Skeletal muscle satellite cell (primary cell): Measurements from ENCODE around the gene TMC7.

Experiments used
- H3K27me3 ChIP-seq: 2 replicates; pipeline ENCODE4 v1.7.0; 2013; ENCODE audit warnings: low read length; ENCODE audit not compliant: control insufficient read depth, insufficient read depth
- H3K36me3 ChIP-seq: 2 replicates; pipeline ENCODE4 v1.7.0; 2013; ENCODE audit warnings: mild to moderate bottlenecking, control low read depth, low read length; ENCODE audit not compliant: insufficient read depth
- H3K4me1 ChIP-seq: 2 replicates; pipeline ENCODE4 v1.7.0; 2013; ENCODE audit warnings: low read length; ENCODE audit not compliant: control insufficient read depth, insufficient read depth
- H3K4me2 ChIP-seq: 2 replicates; pipeline ENCODE4 v1.7.0; 2013; ENCODE audit warnings: mild to moderate bottlenecking, low read length
- H3K4me3 ChIP-seq: 2 replicates; pipeline ENCODE4 v1.7.0; 2013; ENCODE audit warnings: low read length
- H3K9ac ChIP-seq: 2 replicates; pipeline ENCODE4 v1.7.0; 2013; ENCODE audit warnings: mild to moderate bottlenecking, low read depth, low read length, moderate library complexity
- H3K9me3 ChIP-seq: replicated peaks from 2 replicates; pipeline ENCODE4 v1.7.0; 2013; ENCODE audit warnings: mild to moderate bottlenecking, control low read depth, low read length

The TMC7 gene

GRCh38 chr16:19006446-19007315 lies 22.9 kb downstream of the TMC7 start:
- Histone ChIP-seq H3K9ac (peak overlapping the region; percentile 38), H3K27me3 (no peaks in the 10 kb centered on the region), H3K4me1 (peaks cover 33% of the 10 kb centered on the region), H3K36me3 (peaks cover 9% of the 10 kb centered on the region), H3K4me3 (no peak overlapping the region), H3K9me3 (no peaks in the 10 kb centered on the region), H3K4me2 (no peak overlapping the region)

- no peaks in the 10 kb centered on the region for H3K27me3 ChIP-seq
- peaks cover 9% of the 10 kb centered on the region for H3K36me3 ChIP-seq
- no peak overlapping the region for H3K4me3 ChIP-seq
- H3K4me1 ChIP-seq, result peaks cover 23% of the 10 kb centered on the region
- no peaks in the 10 kb centered on the region for H3K9me3 ChIP-seq
- H3K4me2 ChIP-seq, result no peak overlapping the region
- no peak overlapping the region for H3K9ac ChIP-seq
Observed at GRCh38 chr16:19008245-19009169, 24.8 kb downstream of the TMC7 start.

- H3K36me3 ChIP-seq, result peaks cover 9% of the 10 kb centered on the region
- no peak overlapping the region for H3K4me2 ChIP-seq
- no peaks in the 10 kb centered on the region for H3K9me3 ChIP-seq
Observed at GRCh38 chr16:19011169-19011731, 27.5 kb downstream of the TMC7 start.

DNA sequence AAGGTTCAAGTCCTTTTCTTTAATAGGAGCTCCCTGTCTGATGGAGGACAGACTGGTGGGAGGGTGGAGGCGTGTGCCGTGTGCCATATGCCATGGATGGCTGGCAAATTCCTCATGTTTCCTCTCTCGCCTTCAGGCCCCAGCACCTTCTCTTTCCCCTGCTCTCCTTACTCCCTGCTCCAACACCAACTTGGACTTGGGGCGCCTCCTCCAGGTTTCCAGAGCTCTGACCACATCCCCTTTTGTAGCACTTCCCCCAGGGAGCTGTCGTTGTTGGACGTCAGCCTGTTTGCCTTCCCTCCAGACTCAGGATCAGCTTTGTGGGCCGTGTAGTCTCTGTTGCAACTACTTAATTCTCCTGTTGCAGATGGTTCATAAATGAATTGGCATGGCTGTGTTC lies 30.7 kb downstream of the TMC7 start:
- Histone ChIP-seq H3K4me3 (no peak overlapping the region), H3K9me3 (no peaks in the 10 kb centered on the region), H3K4me2 (no peak overlapping the region), H3K9ac (no peak overlapping the region), H3K4me1 (no peaks in the 10 kb centered on the region), H3K27me3 (no peaks in the 10 kb centered on the region), H3K36me3 (peaks cover 9% of the 10 kb centered on the region)

More at GRCh38 chr16:19011169-19011731, 27.5 kb downstream of the TMC7 start:
- Histone ChIP-seq H3K4me1 (peaks cover 12% of the 10 kb centered on the region), H3K27me3 (no peaks in the 10 kb centered on the region), H3K4me3 (no peak overlapping the region), H3K9ac (no peak overlapping the region)

DNA sequence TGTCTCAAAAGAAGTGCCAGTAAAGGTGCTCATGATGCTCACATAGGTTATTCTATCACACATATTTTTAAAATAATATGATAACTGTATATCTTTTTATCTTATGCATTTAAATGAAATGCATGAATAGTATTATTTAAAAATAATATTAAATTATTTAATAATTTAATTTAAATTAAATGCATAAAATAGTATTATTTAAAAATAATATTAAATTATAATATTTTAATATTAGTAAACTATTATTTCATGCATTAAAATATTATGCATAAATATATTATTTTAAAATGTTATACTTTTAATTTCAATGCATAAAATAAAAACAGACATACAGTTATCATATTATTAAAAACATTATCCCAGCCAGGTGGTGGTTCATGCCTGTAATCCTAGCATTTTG lies 33.4 kb downstream of the TMC7 start:
- Histone ChIP-seq H3K4me1 (no peaks in the 10 kb centered on the region), H3K4me2 (no peak overlapping the region), H3K4me3 (no peak overlapping the region), H3K9me3 (no peaks in the 10 kb centered on the region), H3K27me3 (no peaks in the 10 kb centered on the region), H3K9ac (no peak overlapping the region), H3K36me3 (peaks cover 6% of the 10 kb centered on the region)

DNA sequence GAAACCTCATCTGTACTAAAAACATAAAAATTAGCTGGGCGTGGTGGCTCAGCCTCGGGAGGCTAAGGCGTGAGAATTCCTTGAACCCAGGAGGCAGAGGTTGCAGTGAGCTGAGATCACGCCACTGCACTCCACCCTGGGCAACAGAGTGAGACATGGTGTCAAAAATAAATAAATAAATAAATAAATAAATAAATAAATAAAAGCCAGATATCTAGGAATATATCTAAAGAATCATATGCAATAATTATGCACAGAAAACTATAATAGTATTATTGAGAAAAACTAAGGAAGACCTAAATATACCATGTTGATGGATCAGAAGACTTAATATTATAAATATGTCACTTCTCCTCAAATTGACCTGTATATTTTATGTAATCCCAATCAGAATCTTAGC lies 37.0 kb downstream of the TMC7 start:
- Histone ChIP-seq H3K9ac (no peak overlapping the region), H3K4me1 (no peaks in the 10 kb centered on the region), H3K4me2 (no peak overlapping the region), H3K36me3 (peaks cover 9% of the 10 kb centered on the region), H3K9me3 (no peaks in the 10 kb centered on the region), H3K27me3 (no peaks in the 10 kb centered on the region), H3K4me3 (no peak overlapping the region)

DNA sequence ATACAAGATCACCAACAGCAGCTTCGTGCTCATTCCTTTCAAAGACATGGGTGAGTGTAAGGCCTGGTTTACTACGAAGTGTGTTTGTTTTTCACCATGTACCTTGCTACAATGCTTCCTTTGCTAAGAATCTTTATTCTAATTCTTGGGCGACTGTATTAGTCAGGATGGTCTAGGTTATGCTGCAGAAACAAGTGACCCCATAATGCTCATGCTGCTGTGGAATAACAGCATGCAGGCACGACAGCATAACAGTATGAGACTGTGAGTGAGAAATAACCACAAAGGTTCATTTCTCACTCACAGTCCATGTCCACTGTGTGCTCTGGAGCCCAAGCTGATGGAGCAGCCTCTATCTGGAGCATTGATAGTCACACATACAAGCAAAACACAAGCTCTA lies 38.0 kb downstream of the TMC7 start:
- H3K4me2 ChIP-seq, result no peak overlapping the region
- no peaks in the 10 kb centered on the region for H3K4me1 ChIP-seq
- H3K4me3 ChIP-seq, result no peak overlapping the region
- H3K27me3 ChIP-seq, result no peaks in the 10 kb centered on the region
- no peaks in the 10 kb centered on the region for H3K9me3 ChIP-seq
- no peak overlapping the region for H3K9ac ChIP-seq
- peaks cover 9% of the 10 kb centered on the region for H3K36me3 ChIP-seq

- Histone ChIP-seq H3K4me1 (no peaks in the 10 kb centered on the region), H3K4me3 (no peak overlapping the region), H3K4me2 (no peak overlapping the region), H3K27me3 (no peaks in the 10 kb centered on the region), H3K9me3 (no peaks in the 10 kb centered on the region), H3K36me3 (peaks cover 8% of the 10 kb centered on the region), H3K9ac (no peak overlapping the region)
Observed at GRCh38 chr16:19027416-19027815, 43.7 kb downstream of the TMC7 start.

DNA sequence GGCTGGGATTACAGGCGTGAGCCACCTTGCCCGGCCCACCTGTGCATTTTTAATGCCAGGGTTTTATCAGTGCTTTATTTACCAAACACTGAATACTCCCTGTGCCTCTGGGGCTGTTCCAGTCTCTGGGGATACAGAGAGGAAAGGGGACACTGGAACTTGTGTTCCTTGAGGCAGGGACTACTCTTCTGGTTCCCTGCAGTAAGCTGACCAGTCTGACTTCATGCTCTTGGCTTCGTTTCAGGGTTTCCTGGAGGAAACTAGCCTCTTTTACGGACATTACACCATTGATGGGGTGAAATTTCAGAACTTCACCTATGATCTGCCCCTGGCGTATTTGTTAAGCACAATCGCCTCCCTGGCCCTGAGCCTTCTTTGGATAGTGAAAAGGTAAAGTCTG lies 46.2 kb downstream of the TMC7 start:
- Histone ChIP-seq H3K9me3 (no peaks in the 10 kb centered on the region), H3K4me1 (no peaks in the 10 kb centered on the region), H3K27me3 (no peaks in the 10 kb centered on the region), H3K4me2 (no peak overlapping the region), H3K36me3 (peaks cover 5% of the 10 kb centered on the region), H3K4me3 (no peak overlapping the region), H3K9ac (no peak overlapping the region)

DNA sequence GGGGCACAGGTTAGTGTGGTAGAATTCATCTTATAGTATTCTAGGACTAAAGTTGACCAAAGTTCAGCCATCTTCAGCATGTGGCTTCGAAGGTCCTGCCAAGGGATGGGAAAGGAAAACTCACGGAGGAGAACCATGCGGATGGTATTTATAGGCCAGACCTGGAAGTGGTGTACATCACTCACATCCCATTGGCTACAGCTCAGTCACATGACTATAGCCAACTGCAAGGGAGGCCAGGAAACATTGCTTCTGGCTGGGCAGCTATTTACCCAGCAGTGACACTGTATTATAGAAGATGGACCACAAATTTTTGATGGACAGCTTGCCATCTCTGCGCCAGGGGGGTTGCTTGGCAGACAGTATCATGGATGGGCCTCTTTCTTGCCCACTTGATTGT lies 48.0 kb downstream of the TMC7 start:
- H3K9me3 ChIP-seq, result no peaks in the 10 kb centered on the region
- no peak overlapping the region for H3K4me3 ChIP-seq
- no peak overlapping the region for H3K9ac ChIP-seq
- H3K36me3 ChIP-seq, result peaks cover 5% of the 10 kb centered on the region
- no peak overlapping the region for H3K4me2 ChIP-seq
- H3K4me1 ChIP-seq, result no peaks in the 10 kb centered on the region
- no peaks in the 10 kb centered on the region for H3K27me3 ChIP-seq

- Histone ChIP-seq H3K4me2 (no peak overlapping the region), H3K27me3 (no peaks in the 10 kb centered on the region), H3K4me1 (no peaks in the 10 kb centered on the region), H3K4me3 (no peak overlapping the region), H3K9me3 (no peaks in the 10 kb centered on the region), H3K9ac (no peak overlapping the region), H3K36me3 (peaks cover 7% of the 10 kb centered on the region)
Observed at GRCh38 chr16:19033761-19034160, 50.0 kb downstream of the TMC7 start.
